Mesendoderm (in vitro differentiated cells): ENCODE data around the gene PDE10A.

Experiments
- DNase-seq: peaks from one replicate; pipeline ENCODE4 v3.0.0; 2013
- H2AK5ac ChIP-seq: 2 replicates; pipeline ENCODE4 v1.6.1; 2013; ENCODE audit warnings: low read length, inconsistent platforms
- H2BK120ac ChIP-seq: 2 replicates; pipeline ENCODE4 v1.6.1; 2013; ENCODE audit warnings: low read depth, mild to moderate bottlenecking, low read length, moderate library complexity, mixed read lengths
- H2BK15ac ChIP-seq: replicated peaks from 2 replicates; pipeline ENCODE4 v1.6.1; 2013; ENCODE audit warnings: low read depth, mild to moderate bottlenecking, moderate library complexity
- H2BK5ac ChIP-seq: 2 replicates; pipeline ENCODE4 v1.6.1; 2013; ENCODE audit warnings: low read length, inconsistent platforms
- H3K18ac ChIP-seq: 2 replicates; pipeline ENCODE4 v1.6.1; 2013; ENCODE audit warnings: mild to moderate bottlenecking, low read length, mixed read lengths
- H3K23ac ChIP-seq: one replicate; pipeline ENCODE4 v1.6.1; 2013; ENCODE audit warnings: low read length
- H3K27ac ChIP-seq: 2 replicates; pipeline ENCODE4 v1.5.1; 2013; ENCODE audit warnings: low read depth, mild to moderate bottlenecking, inconsistent platforms, low read length, moderate library complexity
- H3K27me3 ChIP-seq: 2 replicates; pipeline ENCODE4 v1.6.1; 2013; ENCODE audit warnings: low read length, control low read depth, mild to moderate bottlenecking, inconsistent platforms; ENCODE audit not compliant: insufficient read depth, poor library complexity
- H3K36me3 ChIP-seq: 2 replicates; pipeline ENCODE4 v1.6.1; 2013; ENCODE audit warnings: low read length, inconsistent platforms; ENCODE audit not compliant: control insufficient read depth, insufficient read depth
- H3K4ac ChIP-seq: one replicate; pipeline ENCODE4 v1.6.1; 2013; ENCODE audit warnings: low read depth, mild to moderate bottlenecking, low read length, moderate library complexity
- H3K4me1 ChIP-seq: 2 replicates; pipeline ENCODE4 v1.6.1; 2013; ENCODE audit warnings: low read depth, low read length, inconsistent platforms; ENCODE audit not compliant: control insufficient read depth
- H3K4me2 ChIP-seq: 2 replicates; pipeline ENCODE4 v1.6.1; 2013; ENCODE audit warnings: low read length
- H3K4me3 ChIP-seq: 2 replicates; pipeline ENCODE4 v1.5.1; 2013; ENCODE audit warnings: mild to moderate bottlenecking, low read length
- H3K56ac ChIP-seq: one replicate; pipeline ENCODE4 v1.6.1; 2013; ENCODE audit warnings: low read length
- H3K79me1 ChIP-seq: 2 replicates; pipeline ENCODE4 v1.6.1; 2013; ENCODE audit warnings: low read length, inconsistent platforms
- H3K79me2 ChIP-seq: 2 replicates; pipeline ENCODE4 v1.6.1; 2013; ENCODE audit warnings: mild to moderate bottlenecking, low read length; ENCODE audit not compliant: control insufficient read depth, insufficient read depth
- H3K9ac ChIP-seq: 2 replicates; pipeline ENCODE4 v1.6.1; 2013; ENCODE audit warnings: low read length, inconsistent platforms
- H4K5ac ChIP-seq: one replicate; pipeline ENCODE4 v1.6.1; 2013; ENCODE audit warnings: low read length
- H4K8ac ChIP-seq: one replicate; pipeline ENCODE4 v1.6.1; 2013; ENCODE audit warnings: low read depth, mild to moderate bottlenecking, control low read depth, low read length, moderate library complexity
- WGBS: extraction: QIAGEN DNeasy Blood & Tissue Kit; methylation state at CpG from one replicate; pipeline ENCODE4 v1.1.7; 2013; ENCODE audit warnings: low lambda C conversion rate, missing lambda C conversion rate; ENCODE audit not compliant: insufficient coverage; ENCODE audit errors: extremely low coverage; 5-methylcytosine and 5-hydroxymethylcytosine counted together

PDE10A gene

GRCh38 chr6:165585060-165585459 lies 78.0 kb downstream of the PDE10A start:
- Histone ChIP-seq H4K5ac (no peak overlapping the region), H3K4ac (no peak overlapping the region), H3K4me3 (no peak overlapping the region), H2AK5ac (no peak overlapping the region), H3K56ac (no peak overlapping the region), H2BK120ac (no peak overlapping the region), H3K36me3 (no peaks in the 10 kb centered on the region), H3K79me1 (no peaks in the 10 kb centered on the region), H3K79me2 (no peaks in the 10 kb centered on the region), H3K4me2 (no peak overlapping the region), H3K9ac (no peak overlapping the region), H2BK5ac (no peak overlapping the region), H2BK15ac (no peak overlapping the region), H3K27me3 (no peaks in the 10 kb centered on the region), H3K18ac (no peak overlapping the region), H3K4me1 (no peaks in the 10 kb centered on the region), H3K27ac (no peak overlapping the region), H3K23ac (no peak overlapping the region), H4K8ac (no peak overlapping the region)
- DNase-seq = no peak

- no peak overlapping the region for H3K9ac ChIP-seq
- H3K79me2 ChIP-seq = no peaks in the 10 kb centered on the region
- no peak overlapping the region for H2BK120ac ChIP-seq
- H3K23ac ChIP-seq = no peak overlapping the region
- no peak overlapping the region for H3K27ac ChIP-seq
- H3K36me3 ChIP-seq = no peaks in the 10 kb centered on the region
- H3K27me3 ChIP-seq = no peaks in the 10 kb centered on the region
- no peaks in the 10 kb centered on the region for H3K4me1 ChIP-seq
- H3K79me1 ChIP-seq = no peaks in the 10 kb centered on the region
- no peak overlapping the region for H2BK5ac ChIP-seq
- H4K5ac ChIP-seq = no peak overlapping the region
- peak; percentile 51 for DNase-seq
- H2AK5ac ChIP-seq = no peak overlapping the region
- no peak overlapping the region for H2BK15ac ChIP-seq
- WGBS = no CpG with 5 or more reads among the region's 1 CpG
- no peak overlapping the region for H4K8ac ChIP-seq
- no peak overlapping the region for H3K4me2 ChIP-seq
- no peak overlapping the region for H3K4me3 ChIP-seq
- no peak overlapping the region for H3K56ac ChIP-seq
- no peak overlapping the region for H3K18ac ChIP-seq
- H3K4ac ChIP-seq = no peak overlapping the region
Observed at GRCh38 chr6:165584541-165584940, 78.5 kb downstream of the PDE10A start.

- Histone ChIP-seq H2AK5ac (no peak overlapping the region), H3K27me3 (no peaks in the 10 kb centered on the region), H4K8ac (no peak overlapping the region), H3K4me1 (no peaks in the 10 kb centered on the region), H4K5ac (no peak overlapping the region), H2BK5ac (no peak overlapping the region), H3K4ac (no peak overlapping the region), H3K4me3 (no peak overlapping the region), H3K56ac (no peak overlapping the region), H2BK15ac (no peak overlapping the region), H3K9ac (no peak overlapping the region), H3K79me2 (no peaks in the 10 kb centered on the region), H3K79me1 (no peaks in the 10 kb centered on the region), H3K36me3 (no peaks in the 10 kb centered on the region), H3K23ac (no peak overlapping the region), H3K4me2 (no peak overlapping the region), H3K18ac (no peak overlapping the region), H3K27ac (no peak overlapping the region), H2BK120ac (no peak overlapping the region)
- no peak for DNase-seq
- no CpG with 5 or more reads among the region's 1 CpG for WGBS
Observed at GRCh38 chr6:165581678-165582077, 81.4 kb downstream of the PDE10A start.

- no peak overlapping the region for H3K27ac ChIP-seq
- no peak overlapping the region for H2BK120ac ChIP-seq
- WGBS = no CpG with 5 or more reads among the region's 3 CpGs
- H3K23ac ChIP-seq = no peak overlapping the region
- no peak overlapping the region for H3K18ac ChIP-seq
- no peak overlapping the region for H3K4me2 ChIP-seq
- no peaks in the 10 kb centered on the region for H3K36me3 ChIP-seq
- H3K4ac ChIP-seq = no peak overlapping the region
- H3K79me1 ChIP-seq = no peaks in the 10 kb centered on the region
- H4K5ac ChIP-seq = no peak overlapping the region
- H2BK15ac ChIP-seq = no peak overlapping the region
- no peak overlapping the region for H2BK5ac ChIP-seq
- H3K9ac ChIP-seq = no peak overlapping the region
- H3K4me1 ChIP-seq = peaks cover under 1% of the 10 kb centered on the region
- H4K8ac ChIP-seq = no peak overlapping the region
- no peaks in the 10 kb centered on the region for H3K79me2 ChIP-seq
- no peak overlapping the region for H3K56ac ChIP-seq
- no peak overlapping the region for H3K4me3 ChIP-seq
- no peaks in the 10 kb centered on the region for H3K27me3 ChIP-seq
- DNase-seq = no peak
- no peak overlapping the region for H2AK5ac ChIP-seq
Observed at GRCh38 chr6:165580136-165580535, 82.9 kb downstream of the PDE10A start.

- Histone ChIP-seq H3K9ac (no peak overlapping the region), H3K4me1 (peaks cover 6% of the 10 kb centered on the region), H2AK5ac (no peak overlapping the region), H3K23ac (no peak overlapping the region), H2BK120ac (no peak overlapping the region), H3K56ac (no peak overlapping the region), H3K27ac (no peak overlapping the region), H3K4me2 (no peak overlapping the region), H3K27me3 (no peaks in the 10 kb centered on the region), H4K8ac (no peak overlapping the region), H3K36me3 (no peaks in the 10 kb centered on the region), H4K5ac (no peak overlapping the region), H3K4ac (no peak overlapping the region), H2BK15ac (no peak overlapping the region), H3K4me3 (no peak overlapping the region), H3K79me2 (no peaks in the 10 kb centered on the region), H2BK5ac (no peak overlapping the region), H3K18ac (no peak overlapping the region), H3K79me1 (no peaks in the 10 kb centered on the region)
- no peak for DNase-seq
Observed at GRCh38 chr6:165579151-165579550, 83.9 kb downstream of the PDE10A start.

GRCh38 chr6:165577556-165577955 lies 85.5 kb downstream of the PDE10A start:
- H3K4me2 ChIP-seq = no peak overlapping the region

More at GRCh38 chr6:165577556-165577955, 85.5 kb downstream of the PDE10A start:
- Histone ChIP-seq H3K79me2 (no peaks in the 10 kb centered on the region), H2AK5ac (no peak overlapping the region), H2BK15ac (no peak overlapping the region), H3K4ac (no peak overlapping the region), H3K4me1 (peaks cover 7% of the 10 kb centered on the region), H2BK5ac (no peak overlapping the region), H3K27ac (no peak overlapping the region), H2BK120ac (no peak overlapping the region), H3K23ac (no peak overlapping the region), H3K36me3 (no peaks in the 10 kb centered on the region), H4K5ac (no peak overlapping the region), H3K56ac (no peak overlapping the region), H3K27me3 (no peaks in the 10 kb centered on the region), H4K8ac (no peak overlapping the region), H3K9ac (no peak overlapping the region), H3K79me1 (no peaks in the 10 kb centered on the region), H3K18ac (no peak overlapping the region), H3K4me3 (no peak overlapping the region)
- no peak for DNase-seq
- WGBS = no CpG with 5 or more reads among the region's 13 CpGs
